H1 (cell line): ENCODE results near the gene LAMC3. TPM values are rescaled to one million over a fixed set of nuclear protein-coding genes. Genes with fewer than 3 reads are reported as not detected.

Experiments
- CTCF ChIA-PET: fragments of 300-600 bp; sonication (Branson Sonifier 250); formaldehyde crosslinking; loops from one replicate; lab custom pipeline; 2021; ENCODE audit not compliant: partially characterized antibody; lab: Charles Lee
- POLR2A ChIA-PET: fragments of 300-600 bp; sonication (Branson Sonifier 250); formaldehyde crosslinking; loops from one replicate; lab custom pipeline; 2021; ENCODE audit warnings: inconsistent platforms; ENCODE audit not compliant: partially characterized antibody; lab: Charles Lee
- DNase-seq, 2 experiments: peaks; one replicate each; pipeline versions ENCODE4 v3.0.0 to v3.0.0-alpha.2; 2010 to 2022; ENCODE audit warnings: low spot score in 2 of 2, low read depth in 1 of 2, mixed read lengths in 1 of 2
- FAIRE-seq: peaks from 2 replicates; lab custom pipeline; 2011; peaks lifted over from hg19 to GRCh38; lab: Jason Lieb, UNC
- H2AFZ ChIP-seq: 2 replicates; pipeline ENCODE4 v1.8.1; 2012; ENCODE audit warnings: low read length, inconsistent platforms
- H2AK5ac ChIP-seq: 2 replicates; pipeline ENCODE4 v1.6.1; 2013; ENCODE audit warnings: low read depth, low read length
- H2BK120ac ChIP-seq: replicated peaks from 2 replicates; pipeline ENCODE3; 2013; ENCODE audit warnings: low read depth, low read length, inconsistent platforms
- H2BK12ac ChIP-seq: 2 replicates; pipeline ENCODE4 v1.6.1; 2013; ENCODE audit warnings: low read depth, low read length
- H2BK15ac ChIP-seq: 2 replicates; pipeline ENCODE4 v1.6.1; 2013; ENCODE audit warnings: low read length
- H2BK20ac ChIP-seq: 2 replicates; pipeline ENCODE4 v1.6.1; 2013; ENCODE audit warnings: low read length
- H2BK5ac ChIP-seq: 2 replicates; pipeline ENCODE4 v1.6.1; 2013; ENCODE audit warnings: low read depth, low read length
- H3K14ac ChIP-seq: 2 replicates; pipeline ENCODE4 v1.6.1; 2013; ENCODE audit warnings: inconsistent platforms; ENCODE audit not compliant: insufficient read length
- H3K18ac ChIP-seq: 2 replicates; pipeline ENCODE4 v1.6.1; 2013; ENCODE audit warnings: low read length; ENCODE audit errors: extremely low read depth
- H3K23ac ChIP-seq: 2 replicates; pipeline ENCODE4 v1.6.1; 2013; ENCODE audit warnings: inconsistent platforms; ENCODE audit not compliant: insufficient read length
- H3K23me2 ChIP-seq: 2 replicates; pipeline ENCODE4 v1.6.1; 2013; ENCODE audit warnings: low read depth, low read length
- H3K27ac ChIP-seq: 2 replicates; pipeline ENCODE4 v1.6.1; 2011; ENCODE audit warnings: low read depth, low read length, inconsistent platforms
- H3K27me3 ChIP-seq, 4 experiments: replicated peaks in 1 of 4; 1 replicate in 1 of 4; 2 replicates in 3 of 4; pipeline versions ENCODE4 v1.6.1 to v1.8.1; 2011 to 2013; ENCODE audit warnings: low read length in 3 of 4, mild to moderate bottlenecking in 3 of 4, inconsistent platforms in 2 of 4, mixed read lengths in 2 of 4, moderate library complexity in 1 of 4; ENCODE audit not compliant: control insufficient read depth in 3 of 4, insufficient read depth in 3 of 4; ENCODE audit errors: extremely low read depth in 1 of 4
- H3K36me3 ChIP-seq, 4 experiments: 2 replicates each; pipeline versions ENCODE4 v1.6.1 to v1.8.1; 2011 to 2013; ENCODE audit warnings: mild to moderate bottlenecking in 4 of 4, low read length in 3 of 4, moderate library complexity in 2 of 4, control low read depth in 1 of 4, inconsistent platforms in 1 of 4; ENCODE audit not compliant: insufficient read depth in 4 of 4, control insufficient read depth in 2 of 4
- H3K4ac ChIP-seq: replicated peaks from 2 replicates; pipeline ENCODE3; 2013; ENCODE audit warnings: low read length, low read depth, mixed read lengths, inconsistent platforms; ENCODE audit not compliant: insufficient read length
- H3K4me1 ChIP-seq, 4 experiments: replicated peaks in 1 of 4; 1 replicate in 1 of 4; 2 replicates in 3 of 4; pipeline versions ENCODE4 v1.6.1 to v1.8.1; 2011 to 2013; ENCODE audit warnings: low read length in 3 of 4, inconsistent platforms in 2 of 4, mixed read lengths in 1 of 4; ENCODE audit not compliant: insufficient read depth in 4 of 4, control insufficient read depth in 3 of 4
- H3K4me2 ChIP-seq, 2 experiments: 2 replicates each; pipeline versions ENCODE4 v1.6.1 to v1.8.1; 2011 to 2013; ENCODE audit warnings: low read depth in 2 of 2, low read length in 2 of 2, control low read depth in 1 of 2, inconsistent platforms in 1 of 2, mild to moderate bottlenecking in 1 of 2; ENCODE audit not compliant: insufficient read depth in 1 of 2
- H3K4me3 ChIP-seq, 4 experiments: fragments of 200-600, 300-600 bp in 1 of 4; sonication (generic), shearing (Covaris generic), sonication (Bioruptor Twin) in 1 of 4; 2 replicates each; pipeline versions ENCODE4 v1.5.1 to v1.8.1; 2011 to 2016; ENCODE audit warnings: low read length in 4 of 4, low read depth in 3 of 4, control low read depth in 2 of 4, inconsistent platforms in 2 of 4, mild to moderate bottlenecking in 2 of 4, mixed read lengths in 1 of 4, moderate library complexity in 1 of 4; ENCODE audit not compliant: insufficient read depth in 2 of 4; ENCODE audit errors: extremely low read depth in 1 of 4
- H3K56ac ChIP-seq: replicated peaks from 2 replicates; pipeline ENCODE3; 2013; ENCODE audit warnings: low read depth, mild to moderate bottlenecking, mixed read lengths, low read length, inconsistent platforms; ENCODE audit not compliant: insufficient read length
- H3K79me1 ChIP-seq: 2 replicates; pipeline ENCODE4 v1.6.1; 2013; ENCODE audit warnings: low read depth, low read length, control low read depth
- H3K79me2 ChIP-seq, 2 experiments: 2 replicates each; pipeline versions ENCODE4 v1.6.1 to v1.8.1; 2012 to 2013; ENCODE audit warnings: low read length in 2 of 2, mild to moderate bottlenecking in 2 of 2, inconsistent platforms in 1 of 2; ENCODE audit not compliant: insufficient read depth in 2 of 2, control insufficient read depth in 1 of 2
- H3K9ac ChIP-seq, 4 experiments: replicated peaks in 1 of 4; 1 replicate in 1 of 4; 2 replicates in 3 of 4; pipeline versions ENCODE4 v1.6.1 to v1.8.1; 2011 to 2013; ENCODE audit warnings: low read depth in 3 of 4, low read length in 3 of 4, control low read depth in 2 of 4, mild to moderate bottlenecking in 2 of 4, moderate library complexity in 2 of 4, inconsistent platforms in 1 of 4; ENCODE audit errors: extremely low read depth in 1 of 4
- H3K9me3 ChIP-seq, 2 experiments: 2 replicates each; pipeline versions ENCODE4 v1.6.1 to v1.8.1; 2012 to 2013; ENCODE audit warnings: mild to moderate bottlenecking in 2 of 2, moderate library complexity in 2 of 2, control low read depth in 1 of 2, inconsistent platforms in 1 of 2, low read depth in 1 of 2, low read length in 1 of 2, mixed read lengths in 1 of 2; ENCODE audit not compliant: insufficient read depth in 2 of 2
- H4K20me1 ChIP-seq, 2 experiments: replicated peaks in 1 of 2; 2 replicates each; pipeline versions ENCODE3 to v1.8.1; 2011 to 2013; ENCODE audit warnings: inconsistent platforms in 2 of 2, low read length in 2 of 2, mild to moderate bottlenecking in 1 of 2; ENCODE audit not compliant: insufficient read depth in 2 of 2, control insufficient read depth in 1 of 2
- H4K5ac ChIP-seq: 2 replicates; pipeline ENCODE4 v1.6.1; 2013; ENCODE audit warnings: low read length, low read depth, mixed read lengths, inconsistent platforms; ENCODE audit not compliant: insufficient read length
- H4K8ac ChIP-seq: 2 replicates; pipeline ENCODE4 v1.8.0; 2013; ENCODE audit warnings: mild to moderate bottlenecking, moderate library complexity, low read length, inconsistent platforms; ENCODE audit not compliant: insufficient read depth; ENCODE audit errors: extremely low read depth
- H4K91ac ChIP-seq: replicated peaks from 2 replicates; pipeline ENCODE3; 2013; ENCODE audit warnings: low read length, mixed read lengths, inconsistent platforms; ENCODE audit not compliant: insufficient read length
- CHD2 ChIP-seq: IDR thresholded peaks from 2 replicates; pipeline ENCODE4 v1.6.1; 2012; ENCODE audit warnings: low read length, improper control_type of control experiment
- EGR1 ChIP-seq: IDR thresholded peaks from 2 replicates; pipeline ENCODE4 v1.6.1; 2011; ENCODE audit warnings: low read depth, low read length, borderline replicate concordance
- EZH2 ChIP-seq: fragments of 200-600 bp; sonication (generic); IDR thresholded peaks from 2 replicates; pipeline ENCODE4 v1.7.1; 2012; ENCODE audit warnings: low read depth, mild to moderate bottlenecking, moderate library complexity, low read length, inconsistent platforms; ENCODE audit not compliant: severe bottlenecking
- NRF1 ChIP-seq: IDR thresholded peaks from 2 replicates; pipeline ENCODE4 v1.6.1; 2011; ENCODE audit warnings: mild to moderate bottlenecking, low read depth, low read length, improper control_type of control experiment
- RAD21 ChIP-seq, 2 experiments: IDR thresholded peaks in 1 of 2; conservative IDR thresholded peaks in 1 of 2; 2 replicates each; pipeline ENCODE4 v1.6.1; 2011; ENCODE audit warnings: low read depth in 2 of 2, low read length in 2 of 2, improper control_type of control experiment in 1 of 2, inconsistent platforms in 1 of 2, mild to moderate bottlenecking in 1 of 2, moderate library complexity in 1 of 2
- TAF1 ChIP-seq: IDR thresholded peaks from 2 replicates; pipeline ENCODE4 v1.6.1; 2011; ENCODE audit warnings: mild to moderate bottlenecking, low read depth, low read length
- WGBS, 2 experiments: shearing (Covaris generic) in 1 of 2; methylation state at CpG; one replicate each; pipeline versions ENCODE4 v1.1.6 to v1.1.7; 2013 to 2015; ENCODE audit warnings: low lambda C conversion rate in 2 of 2, mixed read lengths in 2 of 2, inconsistent platforms in 1 of 2, low coverage in 1 of 2, missing lambda C conversion rate in 1 of 2; ENCODE audit not compliant: insufficient replicate concordance in 2 of 2, insufficient coverage in 1 of 2, insufficient read length in 1 of 2; ENCODE audit errors: extremely low coverage in 1 of 2, missing lambda C conversion rate in 1 of 2; 5-methylcytosine and 5-hydroxymethylcytosine counted together
- polyA plus RNA-seq, 7 experiments: library from polyadenylated mRNA; depleted of rRNA in 3 of 7; stranded (reverse) in 5 of 7; unstranded in 2 of 7; fragments of >200 nt in 5 of 7; fragments of 200-250 nt in 2 of 7; gene quantifications; 1 replicate in 5 of 7; 2 replicates in 1 of 7; 4 replicates in 1 of 7; pipeline versions ENCODE4 v1.2.1 to v1.2.3, GENCODE V29; 2011 to 2013; ENCODE audit warnings: missing spikeins in 2 of 7, mixed read lengths in 2 of 7
- total RNA-seq: library from RNA; stranded (reverse); fragmentation: NEBNext Ultra II Directional; extraction: Animal tissue kit (Norgen Biotek cat#: 25700); gene quantifications from 2 replicates; pipeline ENCODE4 v1.2.1, GENCODE V29; 2021
- TF ChIP-seq, protein P1 (sequence below): IDR thresholded peaks from 2 replicates; pipeline ENCODE4 v1.6.1; 2011; ENCODE audit warnings: low read length, improper control_type of control experiment
- TF ChIP-seq, protein P2 (sequence below): IDR thresholded peaks from 2 replicates; pipeline ENCODE4 v1.6.1; 2012; ENCODE audit warnings: low read length, inconsistent platforms

The LAMC3 gene
- total and polyA plus RNA-seq, 2 of the 8 experiments (the other 6 are each of a cell fraction or from before 2014, with no cell fraction given) = 9.3 to 12.3 TPM

DNA sequence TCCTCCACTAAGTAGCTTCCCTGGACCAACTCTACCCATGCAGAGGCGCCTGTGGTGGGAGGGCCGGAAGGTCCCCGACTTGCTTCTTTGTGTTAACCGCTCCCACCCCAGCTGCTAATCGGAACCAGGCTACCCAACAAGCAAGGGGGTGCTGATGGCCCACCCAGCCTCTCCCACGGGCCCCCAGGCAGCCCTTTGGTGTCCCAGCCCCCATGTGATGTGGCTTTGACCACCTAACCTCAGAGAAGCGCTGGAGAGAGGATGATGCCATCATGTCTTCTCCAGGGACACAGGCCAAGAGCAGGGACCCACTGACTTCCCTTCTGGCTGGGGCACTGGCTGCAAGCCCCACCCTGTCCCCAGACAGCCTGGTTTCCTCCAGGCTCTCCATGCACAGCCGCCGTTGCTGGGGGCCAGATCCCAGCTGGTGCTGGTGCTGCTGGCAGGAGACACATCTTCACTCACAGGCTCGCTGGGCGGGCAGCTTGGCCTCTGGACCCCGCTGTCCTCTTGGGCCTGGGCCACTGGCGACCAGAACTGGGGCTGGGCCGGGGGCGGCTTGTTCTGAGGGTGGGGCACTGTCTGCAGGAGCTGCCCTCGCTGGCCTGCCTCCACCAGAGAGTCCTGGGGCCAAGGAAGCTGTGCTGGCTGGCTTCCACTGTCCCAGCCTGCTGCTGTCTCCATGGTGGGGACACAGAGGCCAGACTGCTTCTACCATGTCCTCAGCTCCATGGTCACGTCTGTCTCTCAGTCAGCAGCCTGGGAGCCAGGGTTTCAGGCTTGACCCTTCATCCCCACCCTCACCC is 27.8 kb downstream of the LAMC3 start:
- Histone ChIP-seq H2BK15ac (no peak overlapping the region), H2BK20ac (no peak overlapping the region), H3K18ac (no peak overlapping the region), H2BK12ac (no peak overlapping the region), H3K4me2 (no peak overlapping the region), H4K8ac (no peak overlapping the region), H3K36me3 (no peaks in the 10 kb centered on the region), H4K20me1 (peaks cover 0 to 3% of the 10 kb centered on the region in 2 experiments), H3K56ac (no peak overlapping the region), H2AFZ (no peak overlapping the region), H3K79me1 (no peaks in the 10 kb centered on the region), H3K23me2 (no peaks in the 10 kb centered on the region; the same call in 1 of the 2 replicates), H4K91ac (no peak overlapping the region), H3K23ac (no peak overlapping the region), H4K5ac (no peak overlapping the region), H3K14ac (no peak overlapping the region), H3K4me1 (no peaks in the 10 kb centered on the region; a peak in 2 of 7 replicates), H3K27me3 (no peaks in the 10 kb centered on the region), H2BK120ac (no peak overlapping the region), H3K27ac (no peak overlapping the region), H3K4ac (no peak overlapping the region), H2BK5ac (no peak overlapping the region), H3K9ac (no peak overlapping the region), H3K9me3 (no peaks in the 10 kb centered on the region), H3K4me3 (no peak overlapping the region), H2AK5ac (no peak overlapping the region), H3K79me2 (no peaks in the 10 kb centered on the region)
- FAIRE-seq (no peak), DNase-seq (no peak)
- ChIA-PET POLR2A (interaction anchor here (0.6 to 1.2 kb wide), 2 partner anchors 19 to 76 kb away, joined by 3 read pairs; no protein-coding TSS in a partner anchor), CTCF (interaction anchor here (0.8 to 6.9 kb wide), 8 partner anchors 10 to 74 kb away, joined by 3 to 52 read pairs (median 4); no protein-coding TSS in a partner anchor)
- WGBS, 2 experiments = 82% methylated on average over 15 of the region's 17 CpGs; no CpG with 5 or more reads in 1 of the 2 experiments
- TF ChIP-seq, protein P1, sequence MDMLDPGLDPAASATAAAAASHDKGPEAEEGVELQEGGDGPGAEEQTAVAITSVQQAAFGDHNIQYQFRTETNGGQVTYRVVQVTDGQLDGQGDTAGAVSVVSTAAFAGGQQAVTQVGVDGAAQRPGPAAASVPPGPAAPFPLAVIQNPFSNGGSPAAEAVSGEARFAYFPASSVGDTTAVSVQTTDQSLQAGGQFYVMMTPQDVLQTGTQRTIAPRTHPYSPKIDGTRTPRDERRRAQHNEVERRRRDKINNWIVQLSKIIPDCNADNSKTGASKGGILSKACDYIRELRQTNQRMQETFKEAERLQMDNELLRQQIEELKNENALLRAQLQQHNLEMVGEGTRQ = no peak
- no peak for TF ChIP-seq EZH2
- no peak for TF ChIP-seq EGR1
- no peak for TF ChIP-seq TAF1
- TF ChIP-seq, protein P2, sequence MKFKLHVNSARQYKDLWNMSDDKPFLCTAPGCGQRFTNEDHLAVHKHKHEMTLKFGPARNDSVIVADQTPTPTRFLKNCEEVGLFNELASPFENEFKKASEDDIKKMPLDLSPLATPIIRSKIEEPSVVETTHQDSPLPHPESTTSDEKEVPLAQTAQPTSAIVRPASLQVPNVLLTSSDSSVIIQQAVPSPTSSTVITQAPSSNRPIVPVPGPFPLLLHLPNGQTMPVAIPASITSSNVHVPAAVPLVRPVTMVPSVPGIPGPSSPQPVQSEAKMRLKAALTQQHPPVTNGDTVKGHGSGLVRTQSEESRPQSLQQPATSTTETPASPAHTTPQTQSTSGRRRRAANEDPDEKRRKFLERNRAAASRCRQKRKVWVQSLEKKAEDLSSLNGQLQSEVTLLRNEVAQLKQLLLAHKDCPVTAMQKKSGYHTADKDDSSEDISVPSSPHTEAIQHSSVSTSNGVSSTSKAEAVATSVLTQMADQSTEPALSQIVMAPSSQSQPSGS = no peak
- no peak for TF ChIP-seq RAD21 (IDR thresholded peaks at IDR 0.05 in 1 of 2, conservative IDR thresholded peaks at IDR 0.05 in 1 of 2; ENCODE audit: low read depth in 2 of 2, low read length in 2 of 2)
- no peak for TF ChIP-seq NRF1
- TF ChIP-seq CHD2 = no peak
